Heart right ventricle (tissue), 16 donors: ENCODE results near the gene LRG1. TPM values are rescaled to one million over a fixed set of nuclear protein-coding genes. Genes with fewer than 3 reads are reported as not detected.

Experiments
- ATAC-seq, 8 donors: fragments of 200-7000 bp; cut with Tn5 transposase; one replicate each; pipeline ENCODE4 v1.9.1; 2020; ENCODE audit warnings: mild to moderate bottlenecking in 8 of 8, moderate library complexity in 8 of 8, moderate number of reproducible peaks in 1 of 8
- DNase-seq, 2 donors: peaks; one replicate each; pipeline ENCODE4 v3.0.0-alpha.2; 2020
- H3K27ac ChIP-seq, 10 donors: fragments of 200-600 bp; sonication (generic) in 2 of 10; one replicate each; pipeline versions ENCODE4 v1.5.0 to v1.8.0; 2020 to 2022; ENCODE audit warnings: mild to moderate bottlenecking in 3 of 10
- H3K27me3 ChIP-seq, 7 donors: fragments of 200-600 bp; one replicate each; pipeline ENCODE4 v1.8.0; 2021 to 2022; ENCODE audit warnings: mild to moderate bottlenecking in 2 of 7
- H3K36me3 ChIP-seq, 9 donors: fragments of 200-600 bp; sonication (generic) in 1 of 9; one replicate each; pipeline versions ENCODE4 v1.5.0 to v1.8.0; 2020 to 2022; ENCODE audit warnings: mild to moderate bottlenecking in 2 of 9
- H3K4me1 ChIP-seq, 9 donors: fragments of 200-600 bp; sonication (generic) in 1 of 9; one replicate each; pipeline versions ENCODE4 v1.5.0 to v1.8.0; 2020 to 2022; ENCODE audit warnings: mild to moderate bottlenecking in 4 of 9
- H3K4me3 ChIP-seq, 10 donors: fragments of 200-600 bp; sonication (generic) in 2 of 10; one replicate each; pipeline versions ENCODE4 v1.5.0 to v1.8.0; 2020 to 2022; ENCODE audit warnings: mild to moderate bottlenecking in 7 of 10, moderate library complexity in 2 of 10
- H3K9me3 ChIP-seq, 11 donors: fragments of 200-600 bp in 10 of 11; sonication (generic) in 2 of 11; one replicate each; pipeline versions ENCODE4 v1.5.0 to v1.8.0; 2013 to 2022; ENCODE audit warnings: mild to moderate bottlenecking in 2 of 11, control low read depth in 1 of 11, moderate library complexity in 1 of 11
- WGBS, 2 donors: extraction: QIAGEN DNeasy Blood & Tissue Kit; methylation state at CpG; one replicate each; pipeline ENCODE4 v1.1.7; 2013; ENCODE audit warnings: inconsistent platforms in 1 of 2; 5-methylcytosine and 5-hydroxymethylcytosine counted together
- intact Hi-C, 10 donors: fragments of 100-400 bp; cut with DNase I; formaldehyde crosslinking; loops; one replicate each; pipeline versions ENCODE4 v1.11.1 to v1.14.2; 2022
- polyA plus RNA-seq, 2 donors: library from polyadenylated mRNA; stranded (reverse); fragments of 200-250 nt; gene quantifications; one replicate each; pipeline ENCODE4 v1.2.3, GENCODE V29; 2013
- total RNA-seq, 10 donors: library from RNA; stranded (reverse); fragmentation: NEBNext Ultra II Directional in 3 of 10; extraction: Animal tissue kit (Norgen Biotek cat#: 25700) in 3 of 10; gene quantifications; one replicate each; pipeline versions ENCODE4 v1.2.1 to v1.2.4, GENCODE V29; 2021 to 2023
- TF ChIP-seq, protein P1 (sequence below), 9 donors: fragments of 200-600 bp; sonication (generic) in 2 of 9; IDR thresholded peaks; one replicate each; pipeline versions ENCODE4 v1.5.0 to v1.8.0; 2021 to 2022; ENCODE audit warnings: antibody characterized with exemption in 9 of 9, mild to moderate bottlenecking in 5 of 9, moderate library complexity in 1 of 9
- donor health status: Arrhythmogenic right ventricular cardiomyopathy.
- donor health status: ischemic (EF 13 %, LVEDD 7.1; RV severe dilation, severe dysfunction).
- donor health status: healthy with polysubstance abuse.
- donor health status: DM: no; HTN: yes; CAD: no.
- donor health status: DM: no; HTN: no; CAD: no.
- donor health status: ischemic (EF 25% LVEDD 6.9; RV normal size, moderate dysfunction).
- donor health status: ischemic (EF 25% LVEDD 5.7; RV mildly dilated, moderate dysfunction).
- donor health status: healthy.
- donor health status: DM: yes; HTN: yes; CAD: no.
- donor health status: Ischemic cardiomyopathy.
- donor health status: ischemic (EF 35%, LVEDD 5.7; RV mildly dilated, moderate dysfunction).
- donor health status: nonischemic (EF 11% LVEDD 7.7; RV severe dilation, severe dysfunction).
- donor health status: DM: yes; HTN: yes; CAD: no.
- donor health status: PGD.
- donor health status: ischemic (EF 29% LVEDD 5.4; RV normal size, mild dysfunction).
- donor health status: nonischemic (EF 23%, LVEDD 6.1; RV moderate dilation, normal function).

Gene LRG1
- total and polyA plus RNA-seq, 12 donors: 0.06 to 1.3 (median 0.29) TPM

DNA sequence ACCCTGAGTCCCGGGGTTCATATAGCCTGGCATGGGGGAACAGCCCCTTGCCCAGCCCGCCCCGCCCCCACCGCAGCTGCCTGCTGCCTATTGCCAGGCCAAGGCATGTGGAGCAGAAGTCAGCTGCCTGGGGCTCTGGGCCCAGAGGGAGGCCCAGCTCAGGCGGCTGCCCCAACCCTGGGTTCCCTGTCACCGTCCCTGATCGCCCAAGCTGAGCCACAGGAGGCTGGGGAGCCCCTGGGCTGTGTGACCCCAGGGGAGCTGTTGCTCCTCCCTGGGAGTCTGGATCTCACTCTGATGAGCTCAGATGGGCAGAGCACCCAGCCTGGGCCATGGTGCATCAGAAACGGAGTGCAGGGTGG is 22.9 kb downstream of the LRG1 start:
- intact Hi-C loops: no loop called here
- WGBS, 2 donors: 32 to 51% methylated on average over 8 of the region's 8 CpGs
- TF ChIP-seq, protein P1, sequence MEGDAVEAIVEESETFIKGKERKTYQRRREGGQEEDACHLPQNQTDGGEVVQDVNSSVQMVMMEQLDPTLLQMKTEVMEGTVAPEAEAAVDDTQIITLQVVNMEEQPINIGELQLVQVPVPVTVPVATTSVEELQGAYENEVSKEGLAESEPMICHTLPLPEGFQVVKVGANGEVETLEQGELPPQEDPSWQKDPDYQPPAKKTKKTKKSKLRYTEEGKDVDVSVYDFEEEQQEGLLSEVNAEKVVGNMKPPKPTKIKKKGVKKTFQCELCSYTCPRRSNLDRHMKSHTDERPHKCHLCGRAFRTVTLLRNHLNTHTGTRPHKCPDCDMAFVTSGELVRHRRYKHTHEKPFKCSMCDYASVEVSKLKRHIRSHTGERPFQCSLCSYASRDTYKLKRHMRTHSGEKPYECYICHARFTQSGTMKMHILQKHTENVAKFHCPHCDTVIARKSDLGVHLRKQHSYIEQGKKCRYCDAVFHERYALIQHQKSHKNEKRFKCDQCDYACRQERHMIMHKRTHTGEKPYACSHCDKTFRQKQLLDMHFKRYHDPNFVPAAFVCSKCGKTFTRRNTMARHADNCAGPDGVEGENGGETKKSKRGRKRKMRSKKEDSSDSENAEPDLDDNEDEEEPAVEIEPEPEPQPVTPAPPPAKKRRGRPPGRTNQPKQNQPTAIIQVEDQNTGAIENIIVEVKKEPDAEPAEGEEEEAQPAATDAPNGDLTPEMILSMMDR (IDR thresholded peaks at IDR 0.05): no peak
- peak in 1 of 2 donors; percentile 56 for DNase-seq
- H3K9me3 ChIP-seq: no peaks in the 10 kb centered on the region
- peaks cover 0 to 26% (median 0%) of the 10 kb centered on the region in 9 donors for H3K36me3 ChIP-seq
- peak overlapping the region; percentile 37 to 62 (median 54) for H3K4me3 ChIP-seq
- peak; percentile 35 to 71 (median 61) for ATAC-seq
- peaks cover 9 to 30% (median 22%) of the 10 kb centered on the region in 9 donors for H3K4me1 ChIP-seq
- H3K27me3 ChIP-seq: no peaks in the 10 kb centered on the region
- peak overlapping the region; percentile 82 to 97 (median 91) for H3K27ac ChIP-seq

DNA sequence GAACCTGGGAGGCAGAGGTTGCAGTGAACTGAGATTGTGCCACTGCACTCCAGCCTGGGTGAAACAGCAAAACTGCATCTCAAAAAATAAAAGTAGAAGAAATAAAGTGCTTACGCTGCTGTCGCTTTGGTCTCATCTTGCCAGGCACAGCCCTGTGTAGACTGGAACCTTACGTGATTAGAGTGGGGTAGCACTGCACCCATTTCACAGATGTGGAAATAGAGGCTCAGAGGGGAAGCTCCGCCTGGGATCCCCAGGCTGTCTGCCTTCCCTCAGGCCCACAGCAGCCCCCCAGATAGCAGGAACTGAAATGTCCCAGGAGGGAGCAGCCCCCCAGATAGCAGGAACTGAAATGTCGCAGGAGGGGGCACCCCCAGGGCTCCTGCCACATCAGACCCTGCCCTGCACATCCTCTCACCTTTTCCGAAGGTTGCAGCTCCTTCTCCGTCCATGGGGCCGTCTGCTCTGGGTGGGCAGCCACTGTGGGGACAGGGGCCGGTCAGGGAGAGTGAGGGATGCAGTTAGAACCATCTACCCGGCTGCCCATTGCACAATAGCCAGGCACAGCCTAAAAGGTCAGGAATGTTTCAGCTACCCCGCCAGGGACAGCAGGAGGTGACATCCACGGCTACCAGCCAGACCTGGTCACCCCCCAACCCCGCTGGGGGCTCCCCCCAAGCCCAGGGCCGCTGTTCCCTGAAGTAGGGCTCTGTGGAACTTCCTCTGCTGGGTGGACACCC is 23.5 kb downstream of the LRG1 start:
- Histone ChIP-seq H3K9me3 (no peaks in the 10 kb centered on the region), H3K36me3 (peaks cover 0 to 26% (median 0%) of the 10 kb centered on the region in 9 donors), H3K4me1 (peaks cover 9 to 30% (median 22%) of the 10 kb centered on the region in 9 donors), H3K27me3 (no peaks in the 10 kb centered on the region), H3K27ac (peak overlapping the region; percentile 82 to 97 (median 91)), H3K4me3 (peak overlapping the region in 9 of 10 donors; percentile 41 to 62 (median 56))
- TF ChIP-seq, protein P1 (IDR thresholded peaks at IDR 0.05): no peak
- intact Hi-C loops: no loop called here
- ATAC-seq (peak; percentile 5 to 35 (median 18)), DNase-seq (no peak)
- WGBS, 2 donors: 62 to 64% methylated on average over 14 of the region's 14 CpGs

DNA sequence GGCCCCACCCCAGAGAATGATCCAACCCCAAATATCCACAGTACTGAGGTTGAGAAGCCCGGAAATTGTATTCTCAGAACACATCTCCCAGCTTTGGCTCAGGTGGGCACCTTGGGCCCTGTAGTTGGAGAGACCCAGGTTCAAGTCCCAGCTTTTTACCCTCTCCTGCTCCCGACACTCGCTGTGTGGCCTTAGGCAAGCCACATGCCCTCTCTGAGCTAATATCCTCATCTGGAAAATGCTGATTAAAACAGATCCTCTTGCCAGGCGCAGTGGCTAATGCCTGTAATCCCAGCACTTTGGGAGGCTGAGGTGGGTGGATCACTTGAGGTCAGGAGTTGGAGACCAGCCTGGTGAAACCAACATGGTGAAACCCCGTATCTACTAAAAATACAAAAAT is 24.1 kb downstream of the LRG1 start:
- no peak for DNase-seq
- Histone ChIP-seq H3K4me3 (no peak overlapping the region), H3K27ac (peak overlapping the region in 5 of 10 donors; percentile 91 to 95 (median 93)), H3K27me3 (no peaks in the 10 kb centered on the region), H3K4me1 (peaks cover 9 to 30% (median 22%) of the 10 kb centered on the region in 9 donors), H3K36me3 (peaks cover 0 to 26% (median 0%) of the 10 kb centered on the region in 9 donors), H3K9me3 (no peaks in the 10 kb centered on the region)
- WGBS, 2 donors: 87 to 93% methylated on average over 5 of the region's 5 CpGs
- no peak for ATAC-seq
- intact Hi-C loops: no loop called here
- TF ChIP-seq, protein P1 (IDR thresholded peaks at IDR 0.05): no peak

DNA sequence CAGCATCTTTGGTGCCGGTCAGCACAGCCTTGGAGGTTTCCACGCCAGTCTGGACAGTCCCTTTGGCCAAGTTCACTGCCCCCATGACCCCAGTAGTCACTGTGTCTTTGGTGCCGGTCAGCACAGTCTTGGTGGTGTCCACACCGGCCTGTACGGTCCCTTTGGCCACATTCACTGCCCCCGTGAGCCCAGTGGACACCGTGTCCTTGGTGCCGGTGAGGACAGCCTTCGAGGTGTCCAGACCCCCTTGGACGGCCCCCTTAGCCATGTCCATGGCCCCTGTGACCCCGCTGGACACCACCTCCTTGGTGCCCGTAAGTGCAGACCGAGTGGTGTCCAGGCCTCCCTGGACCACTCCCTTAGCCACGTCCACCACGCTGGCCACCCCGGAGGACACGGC is 26.6 kb downstream of the LRG1 start:
- ATAC-seq (no peak), DNase-seq (no peak)
- Histone ChIP-seq H3K4me3 (no peak overlapping the region), H3K4me1 (peaks cover 0 to 18% (median 7%) of the 10 kb centered on the region in 9 donors), H3K36me3 (peaks cover 0 to 37% (median 0%) of the 10 kb centered on the region in 9 donors), H3K27me3 (no peaks in the 10 kb centered on the region), H3K27ac (no peak overlapping the region), H3K9me3 (no peaks in the 10 kb centered on the region)
- intact Hi-C loops: no loop called here
- WGBS, 2 donors: 91 to 94% methylated on average over 17 of the region's 17 CpGs
- TF ChIP-seq, protein P1 (IDR thresholded peaks at IDR 0.05): no peak
